HG02840 (cell line): Measurements from ENCODE around the gene MAPK9.
"Not testable (repeated sequence)": the region's sequence is repeated elsewhere in the genome, so short reads cannot be mapped to it uniquely, and the experiment has no call there.

Source experiments
- ATAC-seq: cut with Tn5 transposase; IDR thresholded peaks from one replicate; pipeline ENCODE4 v1.9.1; 2021; ENCODE audit warnings: mild to moderate bottlenecking, moderate library complexity, moderate number of reproducible peaks; ENCODE audit not compliant: unreplicated experiment, low FRiP score

The MAPK9 gene

DNA sequence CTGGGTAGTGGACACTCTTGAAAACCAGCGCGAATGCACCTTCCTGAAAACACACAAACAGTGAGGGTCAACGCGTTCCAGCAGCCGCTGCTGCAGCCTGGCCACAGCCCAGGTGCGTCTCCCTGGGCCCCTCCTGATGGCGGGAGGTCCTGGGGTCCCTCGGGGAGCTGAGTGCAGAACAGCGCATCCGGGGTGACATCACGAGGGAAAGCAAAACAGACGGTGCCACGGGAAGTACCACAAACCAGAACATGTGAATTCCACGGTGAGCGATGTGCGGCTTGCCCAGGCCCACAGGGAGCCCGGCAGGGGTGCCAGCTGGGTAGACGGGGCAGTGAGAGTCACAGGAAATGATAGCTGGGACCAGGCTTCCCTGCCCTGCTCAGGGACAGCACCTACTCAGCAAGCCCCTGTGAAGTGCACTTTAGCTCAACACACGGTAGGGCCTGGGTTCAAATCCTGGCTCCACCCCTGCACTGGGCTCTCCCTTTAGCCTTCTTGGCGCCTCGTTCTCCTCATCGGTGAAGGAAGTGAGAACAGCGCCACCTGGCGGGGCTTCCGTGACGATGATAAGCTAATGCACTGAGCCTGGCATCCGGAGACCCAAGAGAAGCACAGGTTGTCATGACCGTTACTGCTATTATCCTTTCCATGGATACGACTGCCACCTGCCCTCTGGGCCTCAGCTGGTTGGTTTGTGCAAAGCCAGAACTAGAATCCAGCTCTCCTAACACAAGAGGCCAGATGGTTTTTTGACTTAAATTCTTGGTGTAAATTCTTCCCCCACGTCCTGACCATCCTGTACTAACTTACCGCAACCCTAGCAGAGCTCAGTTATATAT is 36.6 kb upstream of the MAPK9 start:
- no peak for ATAC-seq

DNA sequence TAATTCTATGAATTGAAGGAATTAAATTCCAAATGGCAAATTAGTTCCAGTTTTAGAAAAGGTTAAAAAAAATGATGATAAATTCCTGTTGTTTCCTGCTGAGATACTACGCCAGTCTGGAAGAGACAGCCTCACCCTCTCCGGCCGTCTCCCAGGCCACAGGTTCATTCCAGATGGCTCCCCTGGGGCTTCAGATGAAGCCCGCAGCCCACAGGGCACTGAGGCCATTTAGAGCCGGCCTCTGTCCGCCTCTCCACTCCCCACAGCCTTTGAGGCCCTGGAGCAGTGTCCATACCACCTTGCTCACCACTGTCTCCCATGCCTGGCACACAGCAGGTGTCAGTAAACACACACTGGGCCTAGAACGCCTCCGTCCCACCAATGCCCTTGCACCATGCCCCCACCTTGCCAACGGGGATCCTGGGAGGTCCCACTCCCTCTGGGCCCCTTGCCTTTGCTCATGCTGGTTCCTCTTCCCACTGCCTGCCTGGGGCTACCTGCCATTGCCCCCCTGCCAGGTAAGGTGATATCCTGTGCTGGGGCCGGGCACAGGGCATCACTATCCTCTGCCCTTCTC is 35.2 kb upstream of the MAPK9 start:
- ATAC-seq, result no peak

DNA sequence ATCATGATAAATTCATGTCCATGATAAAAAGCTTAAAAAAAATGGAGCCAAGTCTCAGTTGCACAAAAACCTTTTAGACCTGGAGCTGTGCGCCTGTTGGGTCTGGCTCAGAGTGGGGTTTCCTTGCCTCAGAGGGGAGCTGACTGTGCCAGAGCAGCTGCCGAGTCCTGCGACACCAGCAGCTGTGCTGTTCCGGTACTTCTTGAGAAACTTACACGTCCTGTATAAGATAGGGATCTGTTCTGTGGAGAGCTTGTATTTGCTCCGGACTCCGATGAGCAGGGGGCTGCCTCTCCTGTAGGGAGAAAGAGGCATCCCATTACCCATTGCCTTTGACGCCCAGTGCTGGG is 32.7 kb upstream of the MAPK9 start:
- ATAC-seq, result no peak

DNA sequence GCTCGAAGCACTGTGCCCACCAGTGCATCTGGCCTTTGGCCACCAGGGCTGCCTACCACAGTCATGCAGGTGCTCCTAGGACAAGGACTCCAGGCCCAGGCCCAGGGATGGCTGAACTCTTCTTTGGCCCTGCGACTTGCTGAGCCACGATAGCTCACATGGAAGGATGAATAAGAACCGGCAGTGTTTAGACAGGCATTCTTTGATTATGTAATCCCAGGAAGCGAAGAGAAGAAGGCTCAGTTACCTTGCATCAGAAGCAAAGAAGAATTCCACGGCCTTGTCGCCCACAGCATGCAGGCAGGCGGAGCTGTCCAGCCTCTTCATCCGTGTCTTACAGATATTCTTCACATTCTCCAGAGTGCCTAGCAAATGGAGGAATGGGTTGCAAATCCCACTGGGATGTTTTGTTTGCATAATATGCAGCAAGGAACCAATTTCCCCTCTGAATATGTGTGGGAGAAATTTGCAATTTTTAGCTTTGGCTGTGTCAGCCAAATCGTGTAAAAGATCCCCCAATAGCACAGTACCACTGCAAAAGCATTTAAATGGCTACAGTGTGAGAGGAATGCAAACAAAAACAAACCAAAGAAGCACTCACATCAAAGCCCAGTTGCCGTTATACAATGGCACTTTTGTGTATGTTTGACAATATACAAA is 32.2 kb upstream of the MAPK9 start:
- no peak for ATAC-seq

DNA sequence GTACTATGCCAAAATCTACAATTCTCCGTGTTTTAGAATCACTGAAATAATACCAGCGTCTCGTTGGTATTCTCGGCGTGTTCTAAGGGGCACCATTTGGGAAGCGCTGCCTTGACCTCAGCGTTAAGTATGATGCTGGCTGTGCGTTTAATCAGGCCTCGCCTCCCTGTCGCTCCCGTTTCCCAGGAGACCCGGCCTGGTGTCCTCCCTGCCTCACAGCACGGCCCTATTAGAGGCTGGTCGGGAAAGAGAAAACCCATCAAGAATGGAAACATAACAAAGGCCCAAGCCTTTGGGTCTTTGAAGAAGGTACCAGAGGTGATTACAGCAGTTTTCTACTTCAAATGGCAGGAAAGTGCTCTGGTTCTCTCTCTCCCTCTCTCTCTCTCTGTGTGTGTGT is 31.3 kb upstream of the MAPK9 start:
- no peak for ATAC-seq

DNA sequence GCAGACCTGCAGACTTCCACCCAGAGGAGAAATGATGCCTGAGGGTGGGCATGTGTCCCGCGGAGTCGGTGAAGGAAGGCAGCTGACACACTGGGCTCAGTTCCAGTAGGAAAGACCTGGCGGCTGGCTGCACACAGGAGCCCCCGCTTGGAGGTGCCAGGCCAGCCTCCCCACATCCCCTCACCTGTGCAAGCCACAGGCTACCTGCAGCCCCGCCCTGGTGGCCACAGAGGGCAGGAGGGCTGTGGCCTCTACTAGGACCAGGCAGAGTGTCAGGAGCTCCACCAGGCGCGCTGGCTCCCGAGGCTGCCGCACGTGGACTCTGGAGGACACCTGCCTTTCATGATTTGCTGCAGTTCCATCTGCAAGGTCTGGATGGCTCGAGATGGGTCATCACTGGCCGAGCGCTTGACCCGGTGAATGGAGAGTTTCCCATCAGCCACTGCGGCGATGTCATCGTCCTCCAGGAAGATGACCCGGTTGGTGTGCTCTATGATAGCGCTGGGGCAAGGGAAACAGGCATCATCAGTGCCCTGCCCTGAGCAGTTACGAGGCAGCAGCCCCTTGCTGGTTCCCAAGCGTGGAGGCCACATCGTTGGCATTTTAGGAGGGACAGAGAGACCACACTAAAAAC is 26.7 kb upstream of the MAPK9 start:
- no peak for ATAC-seq

DNA sequence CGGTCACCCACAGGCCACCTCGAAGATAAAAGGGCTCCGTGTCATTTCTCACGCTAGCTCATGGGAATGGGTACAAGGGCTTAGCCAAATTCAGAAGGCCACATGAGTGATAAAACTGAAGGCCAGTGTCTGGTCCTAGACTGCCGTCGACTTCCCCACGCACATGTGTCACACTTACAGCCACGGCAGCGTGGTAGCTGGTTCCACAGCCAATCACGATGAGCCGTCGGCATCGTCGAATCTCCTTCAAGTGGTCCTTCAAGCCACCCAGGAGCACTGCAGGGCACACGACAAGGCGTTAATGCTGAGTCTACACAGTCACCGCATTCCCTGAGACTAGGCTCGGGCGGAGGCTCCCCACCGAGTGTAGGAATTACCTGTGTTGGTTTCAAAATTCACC is 24.7 kb upstream of the MAPK9 start:
- ATAC-seq, result no peak

DNA sequence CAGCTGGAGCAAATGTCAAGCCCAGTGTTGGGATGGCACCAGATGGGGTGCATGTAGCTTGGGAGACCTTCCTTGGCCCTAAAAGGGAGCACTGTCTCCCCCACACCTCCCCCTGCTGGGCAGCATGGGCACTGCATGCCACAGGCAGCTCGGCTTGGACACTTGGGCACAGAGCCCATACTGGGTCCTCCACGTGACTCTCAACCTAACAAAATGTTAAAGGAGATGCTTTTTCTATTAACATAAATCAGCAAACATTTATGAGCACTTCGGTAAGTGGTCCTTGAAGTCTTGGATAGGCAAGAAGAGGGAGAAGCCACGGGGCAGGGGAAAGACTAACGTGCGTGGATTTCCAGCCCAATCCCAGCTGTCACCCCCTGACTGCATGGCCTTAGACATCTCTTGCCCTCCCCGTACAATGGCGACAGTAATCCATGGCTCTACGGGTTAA is 23.9 kb upstream of the MAPK9 start:
- ATAC-seq, result peak; percentile 62

DNA sequence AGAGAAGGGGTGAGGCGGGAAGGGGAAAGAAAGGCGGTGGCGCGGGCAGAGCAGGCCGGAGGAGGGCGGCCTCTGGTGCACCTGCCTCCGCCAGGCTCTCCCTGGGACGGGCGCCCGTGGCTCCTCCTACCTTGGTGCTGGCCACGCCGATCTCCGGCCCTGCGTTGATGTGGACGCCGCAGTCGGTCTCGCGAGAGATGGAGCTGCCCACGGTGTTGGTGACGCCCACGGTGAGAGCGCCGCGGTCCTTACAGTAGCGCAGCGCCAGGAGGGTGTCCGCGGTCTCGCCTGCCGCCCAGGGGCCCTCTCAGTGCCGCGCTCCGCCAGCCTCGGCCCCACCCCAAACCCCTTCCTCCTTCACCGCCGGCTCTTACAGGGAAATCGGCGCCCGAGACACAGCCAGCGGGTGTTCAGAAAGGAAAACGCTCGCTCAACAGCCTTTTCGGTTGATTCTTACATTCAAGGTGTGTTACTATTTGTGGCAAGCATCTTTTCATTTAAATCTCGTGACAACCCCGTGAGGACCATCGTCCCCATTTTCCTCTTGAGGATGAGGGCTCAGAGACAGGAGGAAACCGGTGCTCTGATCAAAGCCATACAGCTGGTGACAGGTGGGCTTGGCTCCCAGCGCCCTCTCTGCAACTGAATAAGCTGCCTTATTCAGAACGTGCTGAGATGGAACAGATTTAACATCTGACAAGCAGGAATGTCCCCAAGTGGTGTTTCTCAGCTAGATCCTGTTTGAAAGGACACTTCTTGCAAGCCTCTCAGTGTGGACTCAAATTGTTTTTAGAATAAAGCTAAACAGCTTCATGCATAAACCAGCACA is 22.0 kb upstream of the MAPK9 start:
- no peak for ATAC-seq

DNA sequence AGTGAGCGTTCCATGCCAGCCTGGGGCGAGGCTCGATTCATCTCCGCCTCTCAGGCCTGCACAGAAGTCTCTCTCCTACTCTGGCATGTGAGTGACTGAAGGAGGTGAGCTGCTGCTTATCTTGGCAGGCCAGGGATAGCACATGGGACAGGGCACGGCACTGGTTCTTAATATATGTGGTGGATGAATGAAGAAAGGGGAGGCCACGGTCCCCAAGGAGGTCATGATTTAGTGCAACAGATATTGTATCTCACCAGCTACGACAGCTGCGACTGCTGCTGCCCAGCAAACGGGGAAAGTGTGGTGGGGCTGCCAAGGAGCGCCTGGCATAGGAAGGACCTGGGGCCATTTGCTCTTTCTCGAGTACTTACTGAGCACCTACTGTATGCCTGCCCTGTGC is 19.3 kb upstream of the MAPK9 start:
- ATAC-seq, result no peak

DNA sequence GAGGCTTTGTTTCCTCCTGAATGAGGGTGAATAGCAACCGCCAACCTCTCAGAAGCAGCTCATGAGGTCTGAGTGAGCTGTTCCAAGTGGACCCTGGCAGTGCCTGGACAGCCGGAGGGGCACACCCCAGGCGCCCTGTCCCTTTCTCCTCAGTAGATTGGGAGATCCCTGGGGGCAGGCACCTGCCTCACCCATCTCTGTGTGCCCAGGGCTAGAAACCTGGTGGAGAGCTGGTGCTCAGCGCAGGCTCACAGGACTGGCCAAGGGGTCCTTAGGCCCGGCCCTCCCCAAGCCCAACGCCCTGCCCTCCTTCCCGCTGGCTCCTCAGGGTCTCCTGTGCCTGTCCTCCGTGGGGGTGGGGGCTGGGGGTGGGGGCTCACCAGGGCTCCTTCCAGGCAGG is 14.9 kb upstream of the MAPK9 start:
- no peak for ATAC-seq

DNA sequence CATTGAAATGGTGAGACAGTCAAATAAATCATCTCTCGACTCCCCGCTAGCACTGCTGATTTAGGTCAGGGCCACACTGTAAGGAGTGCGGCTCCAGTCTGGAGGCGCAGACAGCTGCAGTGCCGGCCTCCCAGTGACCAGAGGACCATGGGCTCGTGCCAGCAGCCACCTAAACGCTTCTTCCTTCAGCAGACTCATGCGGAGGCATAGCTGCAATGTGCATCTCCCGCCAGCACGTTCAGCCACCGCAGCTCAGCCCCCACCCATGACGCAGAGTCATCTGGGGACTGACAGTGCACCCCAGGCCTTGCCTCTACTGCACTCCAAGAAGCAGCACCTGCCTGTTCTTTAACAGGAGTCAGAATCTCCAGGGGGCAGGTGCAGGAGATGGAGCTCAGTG is 13.6 kb upstream of the MAPK9 start:
- ATAC-seq, result no peak

DNA sequence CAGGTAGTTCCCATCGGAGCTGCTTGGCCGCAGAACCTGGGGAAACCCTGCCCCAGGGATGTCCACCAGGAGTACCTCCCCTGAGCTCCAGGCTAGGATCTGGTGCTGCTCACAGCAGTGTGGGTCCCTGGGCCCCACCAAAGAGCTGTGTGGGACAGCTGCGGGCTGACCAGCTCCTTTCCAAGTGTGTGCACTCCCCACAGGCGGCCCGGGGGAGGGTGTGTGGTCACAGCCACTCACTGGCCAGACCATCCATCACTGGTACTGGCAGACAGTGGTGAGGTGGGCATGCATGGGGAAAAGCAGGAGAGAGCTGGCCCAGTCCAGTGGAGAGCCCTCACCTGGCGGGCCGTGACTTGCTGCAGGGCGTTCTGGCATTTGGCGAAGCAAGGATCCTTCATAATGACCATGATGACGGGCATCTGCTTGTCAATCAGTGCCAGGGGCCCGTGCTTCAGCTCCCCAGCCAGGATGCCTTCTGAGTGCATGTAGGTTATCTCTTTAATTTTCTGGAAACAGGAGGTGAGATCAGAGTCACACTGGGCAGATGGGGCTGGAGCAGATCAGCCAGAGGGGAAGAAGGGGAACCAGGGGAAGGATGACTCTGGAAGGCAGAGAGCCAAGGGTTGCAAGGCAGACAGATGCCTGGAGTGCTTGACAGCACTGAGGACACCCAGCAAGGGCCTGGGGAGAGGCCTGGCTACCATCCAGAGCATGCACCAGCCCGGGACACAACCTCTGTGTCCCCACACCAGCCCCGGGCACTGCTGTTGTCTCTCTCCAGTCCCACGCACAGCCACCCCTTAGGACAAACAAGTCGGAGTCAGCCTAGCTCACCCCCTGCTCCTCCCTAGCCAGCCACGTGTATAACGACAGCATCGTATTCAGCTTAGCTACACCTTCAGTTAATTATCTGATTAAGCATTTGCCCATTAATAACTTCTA is 12.8 kb upstream of the MAPK9 start:
- ATAC-seq, result no peak

DNA sequence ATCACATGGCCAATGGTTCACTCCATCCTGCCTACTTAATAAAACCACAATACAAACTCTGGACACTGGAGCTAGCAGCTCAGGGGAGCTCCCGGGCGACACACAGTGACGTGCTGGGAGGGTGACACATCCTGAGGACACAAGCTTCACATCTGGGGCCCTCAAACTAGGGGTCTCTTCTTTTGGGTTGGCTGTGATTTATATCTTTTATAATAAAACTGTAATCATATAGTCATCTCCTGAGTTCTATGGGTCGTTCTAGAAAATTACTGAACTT is 12.1 kb upstream of the MAPK9 start:
- ATAC-seq, result no peak

DNA sequence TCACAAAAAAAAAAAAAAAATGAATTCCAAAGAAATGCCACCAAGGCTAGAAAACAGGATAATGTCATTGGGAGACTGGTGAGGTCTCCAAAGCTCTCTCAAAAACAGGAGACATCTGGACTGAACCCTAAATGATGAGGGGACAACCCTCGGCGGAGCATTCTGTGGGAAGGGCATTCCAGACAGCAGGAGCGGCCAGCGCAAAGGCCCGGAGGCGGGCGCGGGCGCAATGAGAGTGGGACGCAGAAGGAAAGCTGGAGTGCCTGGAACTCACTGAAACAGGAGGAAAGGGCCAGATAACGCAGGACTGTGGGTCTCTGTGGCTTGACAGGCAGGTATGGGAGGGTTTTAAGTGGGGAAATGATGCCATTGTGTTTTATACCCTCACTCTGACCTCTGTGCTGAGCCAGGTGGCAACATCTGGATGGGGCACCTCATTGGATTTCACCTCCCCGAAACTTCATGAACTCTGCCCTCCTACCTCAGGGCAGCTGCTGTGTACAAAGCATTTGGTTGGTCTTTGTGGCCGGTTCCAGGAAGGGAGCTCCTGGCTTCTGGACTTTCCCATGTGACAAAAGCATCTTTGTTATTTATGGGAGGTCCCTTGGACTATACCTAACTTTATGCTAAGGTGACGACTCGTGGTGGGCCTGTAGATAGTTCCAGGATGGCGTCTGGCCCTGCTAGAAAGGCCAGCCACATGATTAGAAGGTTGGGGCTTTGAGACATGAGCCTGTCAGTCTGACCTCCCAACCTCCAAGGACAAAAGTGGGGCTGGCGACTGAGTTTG is 11.5 kb upstream of the MAPK9 start:
- no peak for ATAC-seq

DNA sequence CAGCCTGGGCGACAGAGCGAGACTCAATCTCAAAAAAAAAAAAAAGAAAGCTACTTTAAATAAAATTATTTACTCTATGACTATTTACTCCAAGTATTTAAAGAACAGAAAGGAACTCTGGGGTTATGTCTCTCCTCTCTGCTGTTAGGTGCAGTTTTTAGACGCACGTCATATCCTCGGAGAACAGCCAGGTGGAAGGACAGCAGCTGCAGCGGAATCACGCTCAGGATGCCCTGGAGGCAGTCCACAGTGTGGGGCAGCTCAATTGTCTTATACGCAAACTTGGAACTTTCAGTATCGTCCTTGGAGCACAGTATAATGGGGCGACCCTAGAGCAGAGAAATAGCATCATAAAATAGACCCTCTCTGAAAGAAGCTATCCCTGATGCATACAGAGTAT is 10.4 kb upstream of the MAPK9 start:
- no peak for ATAC-seq

DNA sequence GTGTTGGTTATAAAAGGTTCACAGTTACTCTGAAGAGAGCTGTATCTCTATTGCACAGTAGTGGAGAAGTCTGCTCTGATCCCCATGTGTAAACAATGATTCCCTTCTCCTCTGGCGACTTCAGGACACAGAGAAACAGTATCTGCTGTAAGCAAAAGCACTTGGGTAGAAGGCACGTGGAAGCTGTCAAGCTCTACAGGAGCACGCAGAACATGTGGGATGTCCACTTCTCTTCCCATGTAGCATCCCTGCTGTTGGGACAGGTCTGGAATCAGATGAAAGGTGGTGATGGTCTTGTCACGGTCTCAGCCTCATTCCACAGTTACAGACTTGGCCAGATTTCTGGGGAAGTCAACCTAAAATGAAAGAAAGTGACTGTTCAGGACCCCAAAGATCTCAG is 9.4 kb upstream of the MAPK9 start:
- no peak for ATAC-seq

DNA sequence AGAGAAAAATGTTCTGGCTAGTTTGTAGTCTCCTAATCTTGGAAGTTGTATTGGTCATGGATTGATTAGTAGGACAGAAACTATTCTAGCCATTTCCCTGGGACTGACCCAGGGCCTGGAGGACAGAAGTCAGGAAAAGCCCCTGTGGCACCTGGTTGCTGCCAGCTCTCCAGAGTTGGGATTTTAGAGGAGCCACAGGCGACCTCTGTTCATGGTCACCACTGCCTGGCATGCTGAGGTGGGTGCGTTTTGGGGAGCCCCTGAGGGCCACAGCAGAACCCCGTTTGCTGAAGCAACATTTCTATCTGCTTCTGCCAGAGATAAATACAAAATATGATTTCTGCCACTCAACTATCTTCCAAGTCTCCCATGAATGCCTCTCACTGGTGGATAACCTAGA is 7.6 kb upstream of the MAPK9 start:
- no peak for ATAC-seq

DNA sequence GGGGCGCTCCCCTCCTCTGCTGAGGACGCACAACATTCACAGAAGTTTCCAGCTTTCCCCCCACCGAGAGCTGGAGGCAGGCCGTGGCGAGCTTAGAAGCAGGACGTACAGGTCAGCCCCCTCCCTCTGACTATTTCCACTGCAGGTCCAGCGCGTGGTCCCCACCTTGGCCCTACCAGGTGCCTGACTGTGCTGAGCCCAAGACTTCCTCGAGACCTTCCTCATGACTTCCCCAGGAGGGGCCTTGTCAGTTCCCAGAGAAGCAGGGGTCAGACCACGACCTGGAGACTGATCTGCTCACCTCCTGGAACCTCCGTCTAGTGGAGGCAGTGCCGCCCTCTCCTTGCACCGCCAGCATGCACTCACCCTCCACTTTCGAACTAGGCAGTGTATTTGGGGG is 7.1 kb upstream of the MAPK9 start:
- not testable (repeated sequence) for ATAC-seq
